GM21526 (cell line): ENCODE results near the gene LMAN2.

Experiments
- ATAC-seq: cut with Tn5 transposase; IDR thresholded peaks from one replicate; pipeline ENCODE4 v1.9.1; 2021; ENCODE audit warnings: moderate library complexity; ENCODE audit not compliant: unreplicated experiment, low FRiP score

The LMAN2 gene

DNA sequence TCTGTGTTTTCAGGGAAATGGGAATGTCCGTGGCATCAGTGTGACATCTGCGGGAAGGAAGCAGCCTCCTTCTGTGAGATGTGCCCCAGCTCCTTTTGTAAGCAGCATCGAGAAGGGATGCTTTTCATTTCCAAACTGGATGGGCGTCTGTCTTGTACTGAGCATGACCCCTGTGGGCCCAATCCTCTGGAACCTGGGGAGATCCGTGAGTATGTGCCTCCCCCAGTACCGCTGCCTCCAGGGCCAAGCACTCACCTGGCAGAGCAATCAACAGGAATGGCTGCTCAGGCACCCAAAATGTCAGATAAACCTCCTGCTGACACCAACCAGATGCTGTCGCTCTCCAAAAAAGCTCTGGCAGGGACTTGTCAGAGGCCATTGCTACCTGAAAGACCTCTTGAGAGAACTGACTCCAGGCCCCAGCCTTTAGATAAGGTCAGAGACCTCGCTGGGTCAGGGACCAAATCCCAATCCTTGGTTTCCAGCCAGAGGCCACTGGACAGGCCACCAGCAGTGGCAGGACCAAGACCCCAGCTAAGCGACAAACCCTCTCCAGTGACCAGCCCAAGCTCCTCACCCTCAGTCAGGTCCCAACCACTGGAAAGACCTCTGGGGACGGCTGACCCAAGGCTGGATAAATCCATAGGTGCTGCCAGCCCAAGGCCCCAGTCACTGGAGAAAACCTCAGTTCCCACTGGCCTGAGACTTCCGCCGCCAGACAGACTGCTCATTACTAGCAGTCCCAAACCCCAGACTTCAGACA, 57.5 kb downstream of the LMAN2 start:
- ATAC-seq = no peak

DNA sequence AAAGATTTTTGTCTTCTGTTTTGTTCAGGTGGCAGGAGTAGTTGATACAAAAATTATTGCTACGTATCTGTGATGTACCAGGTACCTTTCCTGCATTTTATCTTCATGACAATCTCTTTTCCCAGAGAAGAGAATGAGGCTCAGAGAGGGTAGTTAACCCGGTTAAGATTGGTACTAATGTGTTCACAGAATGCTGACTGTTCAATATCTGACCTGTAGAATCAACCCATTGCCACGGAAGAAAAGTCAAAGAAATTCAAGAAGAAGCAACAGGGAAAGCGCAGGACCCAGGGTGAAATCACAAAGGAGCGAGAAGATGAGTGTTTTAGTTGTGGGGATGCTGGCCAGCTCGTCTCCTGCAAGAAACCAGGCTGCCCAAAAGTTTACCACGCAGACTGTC, 59.7 kb downstream of the LMAN2 start:
- no peak for ATAC-seq

GRCh38 chr5:177290816-177291596, 60.5 kb downstream of the LMAN2 start:
- peak; percentile 57 for ATAC-seq

DNA sequence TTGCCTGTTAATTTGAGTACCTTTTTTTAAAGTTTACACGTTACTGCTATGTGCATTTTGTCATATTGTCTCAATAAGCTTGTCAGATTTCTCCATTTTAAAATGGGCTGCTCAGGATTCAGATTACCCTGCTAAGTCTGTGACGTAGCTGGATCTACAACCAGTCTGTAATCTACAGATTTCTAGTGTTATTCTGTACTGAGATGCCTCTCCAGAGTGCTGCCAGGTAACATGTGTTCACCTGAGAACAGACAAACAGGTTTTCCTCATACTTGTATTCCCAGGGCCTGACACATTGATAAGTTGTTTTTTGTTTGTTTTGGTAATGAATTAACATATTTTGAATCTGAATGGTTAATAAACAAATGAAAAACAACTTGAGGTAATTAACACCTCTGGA, 63.3 kb downstream of the LMAN2 start:
- no peak for ATAC-seq
